ENCODE measurements around the gene SIGLEC10.
"Not testable (repeated sequence)": the region's sequence is repeated elsewhere in the genome, so short reads cannot be mapped to it uniquely, and the experiment has no call there.

The SIGLEC10 gene

GRCh38 chr19:51399231-51399630, 18.2 kb downstream of the SIGLEC10 start:
- Histone ChIP-seq H3K4me1 (ENCODE audit: insufficient read depth, insufficient read length) (no peaks in the 10 kb centered on the region), H3K4me3 (ENCODE audit: insufficient read length, low read depth) (no peak overlapping the region), H3K9ac (ENCODE audit: insufficient read length, low read depth) (no peak overlapping the region), H3K9me3 (ENCODE audit: insufficient read depth, low read length) (peaks cover 21% of the 10 kb centered on the region), H3K36me3 (ENCODE audit: insufficient read depth, insufficient read length, low read length) (peaks cover 2% of the 10 kb centered on the region), H3K27me3 (ENCODE audit: insufficient read depth, insufficient read length) (no peaks in the 10 kb centered on the region)
- no peak for TF ChIP-seq YY1 (IDR thresholded peaks at IDR 0.05; ENCODE audit: insufficient read depth, insufficient read length)
- TF ChIP-seq ZNF274 (IDR thresholded peaks at IDR 0.05; ENCODE audit: low read depth, low read length): no peak
- no peak for TF ChIP-seq SUZ12 (IDR thresholded peaks at IDR 0.05; ENCODE audit: extremely low read depth, insufficient read depth, insufficient read length)
- DNase-seq (ENCODE audit: low read depth, low spot score): no peak

GRCh38 chr19:51398096-51398704, 19.2 kb downstream of the SIGLEC10 start:
- Histone ChIP-seq H3K27me3 (ENCODE audit: insufficient read depth, insufficient read length) (no peaks in the 10 kb centered on the region), H3K4me1 (ENCODE audit: insufficient read depth, insufficient read length) (no peaks in the 10 kb centered on the region), H3K9me3 (ENCODE audit: insufficient read depth, low read length) (peaks cover 18% of the 10 kb centered on the region), H3K4me3 (ENCODE audit: insufficient read length, low read depth) (no peak overlapping the region), H3K9ac (ENCODE audit: insufficient read length, low read depth) (no peak overlapping the region), H3K36me3 (ENCODE audit: insufficient read depth, insufficient read length, low read length) (peaks cover 2% of the 10 kb centered on the region)
- DNase-seq (ENCODE audit: low read depth, low spot score): no peak
- TF ChIP-seq ZNF274 (IDR thresholded peaks at IDR 0.05; ENCODE audit: low read depth, low read length) (no peak), YY1 (IDR thresholded peaks at IDR 0.05; ENCODE audit: insufficient read depth, insufficient read length) (no peak)

GRCh38 chr19:51397453-51397852, 20.0 kb downstream of the SIGLEC10 start:
- H3K4me1 ChIP-seq (ENCODE audit: insufficient read depth, insufficient read length); H3K9ac ChIP-seq (ENCODE audit: insufficient read length, low read depth); H3K36me3 ChIP-seq (ENCODE audit: insufficient read depth, insufficient read length, low read length); DNase-seq (ENCODE audit: low read depth, low spot score); H3K27me3 ChIP-seq (ENCODE audit: insufficient read depth, insufficient read length); H3K4me3 ChIP-seq (ENCODE audit: insufficient read length, low read depth): not testable (repeated sequence)
- peaks cover 11% of the 10 kb centered on the region for H3K9me3 ChIP-seq (ENCODE audit: insufficient read depth, low read length)

GRCh38 chr19:51396175-51396574, 21.3 kb downstream of the SIGLEC10 start:
- Histone ChIP-seq H3K4me1 (ENCODE audit: insufficient read depth, insufficient read length) (no peaks in the 10 kb centered on the region), H3K4me3 (ENCODE audit: insufficient read length, low read depth) (no peak overlapping the region), H3K36me3 (ENCODE audit: insufficient read depth, insufficient read length, low read length) (peaks cover 2% of the 10 kb centered on the region), H3K9ac (ENCODE audit: insufficient read length, low read depth) (no peak overlapping the region), H3K27me3 (ENCODE audit: insufficient read depth, insufficient read length) (no peaks in the 10 kb centered on the region), H3K9me3 (ENCODE audit: insufficient read depth, low read length) (no peaks in the 10 kb centered on the region)
- no peak for DNase-seq (ENCODE audit: low read depth, low spot score)
- TF ChIP-seq ZNF274 (IDR thresholded peaks at IDR 0.05; ENCODE audit: low read depth, low read length) (no peak), SUZ12 (IDR thresholded peaks at IDR 0.05; ENCODE audit: extremely low read depth, insufficient read depth, insufficient read length) (no peak), YY1 (IDR thresholded peaks at IDR 0.05; ENCODE audit: insufficient read depth, insufficient read length) (no peak)

- TF ChIP-seq YY1 (IDR thresholded peaks at IDR 0.05; ENCODE audit: insufficient read depth, insufficient read length) (no peak), SUZ12 (IDR thresholded peaks at IDR 0.05; ENCODE audit: extremely low read depth, insufficient read depth, insufficient read length) (no peak), ZNF274 (IDR thresholded peaks at IDR 0.05; ENCODE audit: low read depth, low read length) (no peak)
- H3K36me3 ChIP-seq (ENCODE audit: insufficient read depth, insufficient read length, low read length): peaks cover 2% of the 10 kb centered on the region
- H3K9ac ChIP-seq (ENCODE audit: insufficient read length, low read depth): peak overlapping the region; percentile 87
- H3K4me1 ChIP-seq (ENCODE audit: insufficient read depth, insufficient read length): no peaks in the 10 kb centered on the region
- peak overlapping the region; percentile 79 for H3K4me3 ChIP-seq (ENCODE audit: insufficient read length, low read depth)
- H3K27me3 ChIP-seq (ENCODE audit: insufficient read depth, insufficient read length): no peaks in the 10 kb centered on the region
- H3K9me3 ChIP-seq (ENCODE audit: insufficient read depth, low read length): no peaks in the 10 kb centered on the region
- DNase-seq (ENCODE audit: low read depth, low spot score): peak; percentile 95
Measured at GRCh38 chr19:51394050-51394836, 23.2 kb downstream of the SIGLEC10 start.

GRCh38 chr19:51392701-51393100, 24.7 kb downstream of the SIGLEC10 start:
- Histone ChIP-seq H3K9ac (ENCODE audit: insufficient read length, low read depth) (no peak overlapping the region), H3K4me3 (ENCODE audit: insufficient read length, low read depth) (no peak overlapping the region), H3K9me3 (ENCODE audit: insufficient read depth, low read length) (no peaks in the 10 kb centered on the region), H3K27me3 (ENCODE audit: insufficient read depth, insufficient read length) (no peaks in the 10 kb centered on the region), H3K4me1 (ENCODE audit: insufficient read depth, insufficient read length) (no peaks in the 10 kb centered on the region), H3K36me3 (ENCODE audit: insufficient read depth, insufficient read length, low read length) (peaks cover 2% of the 10 kb centered on the region)
- TF ChIP-seq ZNF274 (IDR thresholded peaks at IDR 0.05; ENCODE audit: low read depth, low read length) (no peak), YY1 (IDR thresholded peaks at IDR 0.05; ENCODE audit: insufficient read depth, insufficient read length) (no peak), SUZ12 (IDR thresholded peaks at IDR 0.05; ENCODE audit: extremely low read depth, insufficient read depth, insufficient read length) (no peak)
- no peak for DNase-seq (ENCODE audit: low read depth, low spot score)

GRCh38 chr19:51391073-51391611, 26.3 kb downstream of the SIGLEC10 start:
- Histone ChIP-seq H3K9ac (ENCODE audit: insufficient read length, low read depth) (peak overlapping the region; percentile 50), H3K27me3 (ENCODE audit: insufficient read depth, insufficient read length) (no peaks in the 10 kb centered on the region), H3K4me1 (ENCODE audit: insufficient read depth, insufficient read length) (no peaks in the 10 kb centered on the region), H3K36me3 (ENCODE audit: insufficient read depth, insufficient read length, low read length) (no peaks in the 10 kb centered on the region), H3K9me3 (ENCODE audit: insufficient read depth, low read length) (no peaks in the 10 kb centered on the region), H3K4me3 (ENCODE audit: insufficient read length, low read depth) (peak overlapping the region; percentile 15)
- DNase-seq (ENCODE audit: low read depth, low spot score): no peak
- TF ChIP-seq SUZ12 (IDR thresholded peaks at IDR 0.05; ENCODE audit: extremely low read depth, insufficient read depth, insufficient read length) (no peak), ZNF274 (IDR thresholded peaks at IDR 0.05; ENCODE audit: low read depth, low read length) (no peak), YY1 (IDR thresholded peaks at IDR 0.05; ENCODE audit: insufficient read depth, insufficient read length) (no peak)

Measured in NT2/D1 (cell line).